ENCODE data around the gene SYT9.

SYT9 gene

GRCh38 chr11:7251836-7252682, at the start of gene SYT9:
Gene SYT9 (plus strand): TSS chr11:7251904. CDS start chr11:7252187, 283 bp downstream.
- H3K4me3 ChIP-seq (ENCODE audit: low read depth, low read length), result peak within 1 kb of the TSS; percentile 64

- H3K4me3 ChIP-seq (ENCODE audit: low read depth, low read length), result no peak overlapping the region
These were observed 49.3 kb upstream of the SYT9 start for GRCh38 chr11:7202412-7202811.

DNA sequence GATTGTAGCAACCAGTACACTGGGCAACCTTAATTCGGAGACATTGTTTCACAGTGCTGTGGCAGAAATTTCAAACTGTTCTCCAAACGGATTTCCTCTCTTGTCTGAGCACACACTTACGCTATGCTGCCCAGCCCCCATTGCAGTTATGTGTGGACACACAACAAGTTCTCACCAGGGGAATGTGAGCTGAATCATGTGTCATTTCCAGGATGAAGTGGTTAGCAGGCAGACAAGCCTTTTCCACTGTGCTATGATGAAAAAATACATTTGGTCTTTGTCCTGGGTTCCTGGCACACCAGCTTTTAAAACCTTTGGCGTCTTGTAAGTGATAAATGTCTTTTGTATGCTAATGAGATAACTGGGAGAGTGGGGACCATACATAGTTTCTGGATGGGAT, 46.9 kb upstream of the SYT9 start:
- H3K4me3 ChIP-seq (ENCODE audit: low read depth, low read length), result no peak overlapping the region

DNA sequence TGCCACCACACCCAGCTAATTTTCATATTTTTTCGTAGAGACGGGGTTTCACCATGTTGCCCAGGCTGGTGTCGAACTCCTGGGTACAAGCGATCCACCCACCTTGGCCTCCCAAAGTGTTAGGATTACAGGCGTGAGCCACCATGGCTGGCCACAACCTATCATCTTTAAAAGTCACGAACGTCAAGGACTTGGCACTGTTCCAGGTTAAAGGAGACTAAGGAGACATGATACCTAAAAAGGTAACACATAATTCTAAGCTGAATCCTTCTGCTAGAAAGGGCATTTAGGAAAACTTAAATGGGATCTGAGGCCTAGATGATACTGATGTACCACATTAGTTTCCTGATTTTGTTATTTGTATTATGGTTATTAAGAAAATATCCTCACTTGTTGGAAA, 43.3 kb upstream of the SYT9 start:
- no peak overlapping the region for H3K4me3 ChIP-seq (ENCODE audit: low read depth, low read length)

DNA sequence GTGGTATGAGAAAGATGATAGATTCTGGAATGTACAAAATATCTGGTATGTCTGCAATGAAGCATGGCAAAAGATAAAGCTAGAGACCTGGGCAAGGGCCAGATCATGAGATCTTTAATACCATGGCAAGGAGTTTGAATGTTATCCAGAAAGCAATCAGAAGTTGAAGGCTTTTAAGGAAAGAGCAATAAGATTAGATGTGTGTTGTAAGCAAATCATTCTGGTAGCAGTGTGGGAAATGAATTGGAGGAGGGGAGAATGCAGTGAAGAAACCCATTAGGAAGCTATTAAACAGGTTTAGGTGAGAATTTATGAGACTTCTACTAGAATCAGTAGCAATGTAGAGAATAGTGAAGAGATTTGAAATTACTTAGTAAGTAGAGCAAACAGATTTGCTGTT, 32.2 kb upstream of the SYT9 start:
- H3K4me3 ChIP-seq (ENCODE audit: low read depth, low read length), result no peak overlapping the region

- no peak overlapping the region for H3K4me3 ChIP-seq (ENCODE audit: low read depth, low read length)
These were observed 31.1 kb upstream of the SYT9 start for GRCh38 chr11:7220636-7221035.

- no peak overlapping the region for H3K4me3 ChIP-seq (ENCODE audit: low read depth, low read length)
These were observed 29.1 kb upstream of the SYT9 start for GRCh38 chr11:7222619-7223018.

GRCh38 chr11:7239877-7240276, 11.8 kb upstream of the SYT9 start:
- no peak overlapping the region for H3K4me3 ChIP-seq (ENCODE audit: low read depth, low read length)

- H3K4me3 ChIP-seq (ENCODE audit: low read depth, low read length), result no peak overlapping the region
These were observed 6.4 kb upstream of the SYT9 start for GRCh38 chr11:7245341-7245740.

GRCh38 chr11:7246179-7246578, 5.5 kb upstream of the SYT9 start:
- H3K4me3 ChIP-seq (ENCODE audit: low read depth, low read length), result no peak overlapping the region

DNA sequence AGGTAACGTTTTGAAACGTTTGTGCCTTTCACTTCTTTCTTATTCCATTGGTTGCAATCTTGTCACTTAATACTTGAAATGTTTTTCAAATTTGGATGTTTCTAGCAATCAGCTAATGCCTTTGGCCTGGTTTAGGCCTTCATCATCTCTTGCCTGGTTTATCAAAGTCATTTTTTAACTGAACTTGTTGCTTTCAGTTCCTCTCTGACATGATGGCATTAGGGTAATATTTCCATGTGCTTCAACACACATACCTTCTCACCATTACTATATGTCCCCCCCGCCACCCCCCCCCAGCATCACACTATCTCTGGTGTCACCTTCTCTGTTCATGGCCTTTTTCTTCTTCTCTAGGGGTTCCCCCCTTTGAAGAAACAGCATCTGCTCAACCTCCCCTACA, 1.5 kb upstream of the SYT9 start:
- no peak overlapping the region for H3K4me3 ChIP-seq (ENCODE audit: low read depth, low read length)

- peak overlapping the region; percentile 64 for H3K4me3 ChIP-seq (ENCODE audit: low read depth, low read length)
These were observed 243 bp upstream of the SYT9 start for GRCh38 chr11:7251487-7251835.

- H3K4me3 ChIP-seq (ENCODE audit: low read depth, low read length), result peak overlapping the region; percentile 64
These were observed 1.0 kb downstream of the SYT9 start for GRCh38 chr11:7252683-7253213.

DNA sequence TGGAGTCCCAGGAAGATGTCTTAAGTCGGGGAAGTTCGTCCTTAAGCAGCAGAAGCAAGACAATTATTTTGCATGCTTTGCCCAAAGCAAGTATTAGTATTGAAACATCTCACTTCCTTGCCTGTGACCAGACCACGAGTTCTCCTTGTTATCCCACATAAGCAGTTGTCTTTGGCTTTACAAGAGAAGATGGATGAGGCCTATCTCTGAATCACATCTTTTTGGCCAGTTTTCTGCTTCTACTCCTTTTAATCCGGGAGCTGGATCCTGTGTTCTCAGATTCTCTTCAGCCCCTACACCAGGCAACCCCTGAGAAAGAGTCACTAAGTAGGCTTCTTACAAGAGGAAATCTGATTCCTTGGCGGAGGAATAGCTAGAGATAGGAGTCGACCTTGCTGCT, 2.1 kb downstream of the SYT9 start:
- no peak overlapping the region for H3K4me3 ChIP-seq (ENCODE audit: low read depth, low read length)

DNA sequence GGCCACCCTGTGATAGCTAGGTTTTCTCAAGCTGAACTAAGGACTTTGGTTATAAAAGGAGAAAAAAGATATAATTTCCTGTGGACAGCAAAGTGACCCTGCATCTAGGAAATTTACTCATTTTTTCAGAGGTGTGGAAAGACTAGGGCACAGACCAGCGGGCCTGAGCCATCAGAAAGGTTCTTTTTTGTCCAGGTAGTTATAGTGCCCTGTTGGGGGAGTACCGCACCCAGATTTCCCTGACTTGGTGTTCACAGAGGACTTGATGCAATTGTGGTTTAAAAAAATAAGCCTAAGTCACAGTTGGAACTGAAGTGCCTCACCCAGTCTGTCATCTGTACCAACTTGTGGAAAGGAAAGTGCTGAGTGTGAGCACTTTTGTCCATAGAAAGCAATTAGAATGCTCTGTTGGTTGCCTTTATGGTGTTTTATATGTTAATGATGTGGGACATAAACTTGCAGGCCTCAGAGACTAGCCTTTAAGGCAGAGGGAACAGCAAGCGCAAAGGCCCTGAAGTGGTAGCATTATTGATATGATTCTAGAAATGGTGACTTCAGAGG, 3.1 kb downstream of the SYT9 start:
- no peak overlapping the region for H3K4me3 ChIP-seq (ENCODE audit: low read depth, low read length)

DNA sequence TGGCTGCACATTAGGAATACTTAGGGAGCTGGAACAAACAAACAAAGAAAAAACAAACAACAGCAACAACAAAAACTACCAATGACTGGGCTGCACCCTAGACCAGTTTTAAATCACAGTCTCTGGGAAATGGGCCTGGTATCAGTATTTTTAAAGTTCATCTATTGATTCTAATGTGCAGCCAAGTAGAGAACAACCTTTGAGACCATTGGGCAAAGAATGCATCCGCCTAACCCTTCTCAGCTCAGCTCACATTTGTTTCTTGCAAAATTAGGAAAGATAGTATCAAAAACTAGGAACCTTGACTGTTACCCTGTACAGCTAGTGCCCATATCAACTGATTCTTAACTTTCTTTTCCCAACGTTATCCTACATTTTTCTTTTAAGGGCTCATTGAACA, 5.2 kb downstream of the SYT9 start:
- no peak overlapping the region for H3K4me3 ChIP-seq (ENCODE audit: low read depth, low read length)

- no peak overlapping the region for H3K4me3 ChIP-seq (ENCODE audit: low read depth, low read length)
These were observed 6.0 kb downstream of the SYT9 start for GRCh38 chr11:7257724-7258123.

GRCh38 chr11:7261578-7261977, 9.9 kb downstream of the SYT9 start:
- no peak overlapping the region for H3K4me3 ChIP-seq (ENCODE audit: low read depth, low read length)

DNA sequence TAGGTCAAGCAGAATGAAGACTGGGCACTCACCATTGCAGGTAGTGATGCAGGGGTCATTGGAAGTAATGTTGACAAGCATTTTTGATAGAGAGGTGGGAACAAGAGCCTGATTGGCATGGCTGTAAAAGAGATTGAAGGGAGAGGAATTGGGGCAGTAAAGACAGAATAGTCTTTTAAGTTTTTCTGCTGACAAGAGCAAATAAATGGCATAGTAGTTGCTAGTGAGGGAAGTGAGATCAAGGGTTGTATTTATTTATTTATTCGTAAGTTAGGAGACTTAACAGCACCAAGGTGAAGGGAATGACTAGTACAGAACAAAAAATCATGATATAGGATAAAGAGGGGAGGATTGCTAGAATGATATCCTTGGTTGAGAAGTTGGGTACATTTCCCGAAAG, 11.0 kb downstream of the SYT9 start:
- no peak overlapping the region for H3K4me3 ChIP-seq (ENCODE audit: low read depth, low read length)

DNA sequence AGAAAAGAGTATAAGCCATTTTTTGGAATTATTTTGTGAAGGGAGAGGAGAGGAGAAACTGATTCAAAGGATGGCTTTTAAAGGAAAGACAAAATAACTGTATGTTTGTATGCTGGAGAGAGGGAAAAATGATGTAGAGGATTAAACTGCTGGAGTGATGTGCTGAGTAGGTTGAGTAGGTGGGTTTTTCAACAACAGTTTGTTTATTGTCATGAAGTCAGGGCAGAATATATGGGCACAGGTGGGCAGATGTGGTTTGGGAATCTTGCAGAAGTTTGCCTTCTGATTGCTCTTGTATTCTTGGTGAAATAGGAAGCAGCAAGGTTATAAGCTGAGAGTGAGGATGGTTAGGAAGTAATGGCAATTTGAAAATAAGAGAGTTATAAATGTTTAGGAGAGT, 12.1 kb downstream of the SYT9 start:
- no peak overlapping the region for H3K4me3 ChIP-seq (ENCODE audit: low read depth, low read length)

DNA sequence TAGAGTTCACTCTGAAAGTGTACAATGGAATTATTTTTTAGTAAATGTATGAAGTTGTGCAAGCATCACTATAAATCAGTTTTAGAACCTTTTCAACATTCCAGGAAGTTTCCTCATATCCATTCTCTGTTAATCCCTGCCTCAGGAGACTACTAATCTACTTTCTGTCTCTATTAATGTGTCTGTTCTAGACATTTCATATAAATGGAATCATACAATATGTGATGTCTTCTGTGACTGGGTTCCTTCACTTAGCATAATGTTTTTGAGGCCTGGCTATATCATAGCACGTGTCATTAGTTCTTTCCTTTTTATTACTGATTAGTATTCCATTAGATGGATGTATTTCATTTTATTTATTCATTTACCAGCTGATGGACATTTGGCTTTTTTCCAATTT, 17.1 kb downstream of the SYT9 start:
- H3K4me3 ChIP-seq (ENCODE audit: low read depth, low read length), result no peak overlapping the region

DNA sequence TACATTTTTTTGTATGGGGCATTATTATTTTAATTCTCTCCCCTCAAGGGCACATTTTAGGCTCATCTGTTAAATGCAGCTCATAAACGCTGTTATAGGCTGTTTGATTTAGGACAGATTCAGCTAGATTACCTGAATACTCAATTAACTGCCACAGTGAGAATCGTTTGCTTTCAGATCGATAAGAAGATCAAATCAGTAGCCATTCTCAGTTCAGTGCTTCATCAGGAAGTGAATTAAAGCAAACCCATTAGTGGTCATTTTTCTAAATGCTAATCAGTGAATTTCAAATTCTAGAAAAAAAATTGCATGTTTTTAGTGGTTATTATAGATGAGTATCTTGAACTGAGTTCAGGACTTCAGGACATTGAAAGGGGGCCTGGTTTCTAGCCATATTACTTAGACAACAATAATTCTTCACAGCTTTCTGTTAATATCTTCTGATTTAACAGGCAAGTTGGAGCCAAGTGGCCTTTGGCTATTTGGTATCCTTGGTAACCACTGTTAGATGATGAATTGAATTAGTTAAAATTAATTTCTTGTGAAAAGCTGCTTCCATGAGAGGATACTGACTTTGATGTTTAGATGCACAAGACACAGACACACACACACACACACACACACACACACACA, 18.6 kb downstream of the SYT9 start:
- no peak overlapping the region for H3K4me3 ChIP-seq (ENCODE audit: low read depth, low read length)
